ENCODE results near the gene TRNP1.
"Not testable (repeated sequence)": the region's sequence is repeated elsewhere in the genome, so short reads cannot be mapped to it uniquely, and the experiment has no call there.

TRNP1 gene

DNA sequence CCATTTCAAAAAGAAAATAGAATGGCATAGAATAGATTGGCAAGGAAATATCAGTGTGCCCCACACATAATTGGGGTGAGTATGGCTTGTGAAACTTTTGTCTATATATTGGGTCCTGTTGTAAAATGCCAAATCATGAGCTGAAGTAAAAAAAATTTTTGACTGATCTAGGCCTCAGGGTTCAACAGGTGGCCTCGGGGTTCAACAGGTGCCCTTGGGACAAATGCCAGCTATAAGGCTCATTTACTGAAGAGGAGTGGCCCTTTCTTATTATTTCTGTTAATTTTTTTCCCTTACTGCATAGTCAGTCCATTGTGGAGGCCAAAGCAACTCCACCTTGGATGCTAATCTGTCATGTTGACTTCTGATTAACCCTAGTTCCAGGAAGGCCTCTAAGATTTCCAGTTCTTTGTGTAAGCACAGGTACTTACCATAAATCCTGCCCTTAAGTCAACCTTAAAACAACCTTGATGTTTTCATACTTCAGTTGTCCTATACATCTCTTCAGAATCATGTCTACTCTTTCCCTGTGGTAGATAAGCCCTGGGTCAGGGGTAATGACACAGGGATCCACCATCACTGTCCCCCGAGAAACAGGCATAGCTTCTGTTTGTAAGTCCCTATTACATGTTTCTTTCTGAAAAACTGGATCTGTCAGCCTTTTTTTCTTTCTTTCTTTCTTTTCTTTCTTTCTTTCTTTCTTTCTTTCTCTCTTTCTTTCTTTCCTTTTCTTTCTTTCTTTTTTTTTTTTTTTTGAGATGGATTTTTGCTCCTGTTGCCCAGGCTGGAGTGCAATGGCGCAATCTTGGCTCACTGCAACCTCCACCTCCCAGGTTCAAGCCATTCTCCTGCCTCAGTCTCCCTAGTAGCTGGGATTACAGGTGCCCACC, 16.6 kb upstream of the TRNP1 start:
- DNase-seq = no peak

DNA sequence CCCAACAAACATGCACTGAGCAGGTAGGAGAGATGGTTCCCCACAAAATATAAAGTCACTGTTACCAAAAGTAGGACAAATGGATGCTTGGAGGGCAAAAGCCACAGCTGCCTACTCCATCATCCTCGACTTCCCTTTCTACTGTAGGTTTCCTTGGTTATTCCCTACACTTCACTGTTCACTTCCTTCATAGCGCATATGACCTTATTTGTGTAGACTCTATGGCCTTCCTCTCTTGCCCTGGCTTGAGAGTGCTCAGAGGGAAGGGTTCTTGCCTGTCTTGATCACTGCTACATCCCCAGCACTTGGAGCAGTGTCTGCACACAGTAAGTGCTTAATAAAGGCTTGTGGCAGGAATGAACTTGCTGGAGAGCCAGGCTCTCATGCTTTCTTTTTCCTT, 14.6 kb upstream of the TRNP1 start:
- no peak for DNase-seq

DNA sequence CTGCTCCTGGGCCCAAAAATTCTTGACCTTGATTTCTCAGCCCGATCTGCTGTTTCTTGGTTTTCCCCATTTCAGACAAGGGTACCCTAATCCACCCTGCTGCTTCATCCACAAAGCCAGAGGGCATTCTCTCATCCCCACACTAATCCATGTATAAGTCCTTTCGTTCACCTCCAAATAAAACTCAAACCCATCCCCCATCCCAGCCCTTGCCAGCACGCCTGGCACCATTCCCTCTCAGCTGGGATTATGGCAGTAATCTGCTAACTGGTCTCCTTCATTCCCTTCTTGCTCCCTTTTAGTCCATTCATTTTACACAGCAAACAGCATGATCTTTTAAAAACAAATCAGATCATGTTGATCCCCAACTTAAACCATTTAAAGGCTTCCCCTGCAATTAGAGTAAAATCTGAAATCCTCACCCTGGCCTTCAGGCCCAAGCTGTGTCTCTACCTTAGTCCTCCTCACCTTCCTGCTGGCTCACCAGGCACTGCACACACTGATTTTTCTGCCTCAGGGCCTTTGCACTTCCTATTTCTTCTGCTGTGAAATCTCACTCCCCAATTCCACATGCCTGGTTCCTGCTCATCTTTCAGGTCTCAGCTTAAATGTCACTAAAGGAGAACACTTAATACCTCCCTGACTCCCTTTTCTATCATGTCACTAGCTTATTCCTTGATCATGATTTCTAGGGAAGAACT, 12.2 kb upstream of the TRNP1 start:
- DNase-seq = no peak

- DNase-seq = no peak
Measured at GRCh38 chr1:26983863-26984262, 9.6 kb upstream of the TRNP1 start.

DNA sequence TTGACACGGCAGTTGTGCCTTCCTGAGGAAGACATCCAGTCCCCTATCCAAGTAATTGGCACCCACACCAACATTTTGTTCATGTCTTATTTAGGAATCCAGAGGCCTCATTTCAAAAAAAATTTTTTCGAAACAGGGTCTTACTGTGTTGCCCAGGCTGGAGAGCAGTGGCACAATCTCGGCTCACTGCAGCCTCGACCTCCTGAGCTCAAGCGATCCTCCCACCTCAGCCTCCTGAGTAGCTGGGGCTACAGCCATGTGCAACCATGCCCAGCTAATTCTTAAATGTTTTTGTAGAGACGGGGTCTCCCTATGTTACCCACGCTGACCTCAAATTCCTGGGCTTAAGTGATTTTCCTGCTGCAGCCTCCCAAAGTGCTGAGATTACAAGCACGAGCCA, 9.2 kb upstream of the TRNP1 start:
- no peak for DNase-seq

DNA sequence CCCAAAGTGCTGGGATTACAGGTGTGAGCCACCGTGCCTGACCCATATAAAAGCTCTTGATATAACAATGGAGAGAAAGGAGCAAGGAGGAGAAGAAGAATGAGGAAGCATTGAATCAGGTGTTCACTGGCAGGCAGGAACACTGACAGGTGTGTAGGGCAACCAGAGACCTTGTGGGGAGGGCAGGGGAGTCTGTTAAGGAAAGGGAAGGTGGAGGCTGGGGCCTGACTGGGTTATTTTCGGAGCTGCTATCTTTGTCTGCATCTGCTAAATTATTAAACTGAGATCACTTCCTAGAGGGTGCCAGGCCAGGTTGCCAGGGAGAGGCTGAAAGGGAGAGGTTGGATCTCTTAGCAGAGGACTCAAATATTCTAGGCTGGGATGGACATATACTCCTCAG, 6.8 kb upstream of the TRNP1 start:
- DNase-seq = no peak

GRCh38 chr1:26989403-26990109, 3.9 kb upstream of the TRNP1 start:
- DNase-seq = not testable (repeated sequence)

DNA sequence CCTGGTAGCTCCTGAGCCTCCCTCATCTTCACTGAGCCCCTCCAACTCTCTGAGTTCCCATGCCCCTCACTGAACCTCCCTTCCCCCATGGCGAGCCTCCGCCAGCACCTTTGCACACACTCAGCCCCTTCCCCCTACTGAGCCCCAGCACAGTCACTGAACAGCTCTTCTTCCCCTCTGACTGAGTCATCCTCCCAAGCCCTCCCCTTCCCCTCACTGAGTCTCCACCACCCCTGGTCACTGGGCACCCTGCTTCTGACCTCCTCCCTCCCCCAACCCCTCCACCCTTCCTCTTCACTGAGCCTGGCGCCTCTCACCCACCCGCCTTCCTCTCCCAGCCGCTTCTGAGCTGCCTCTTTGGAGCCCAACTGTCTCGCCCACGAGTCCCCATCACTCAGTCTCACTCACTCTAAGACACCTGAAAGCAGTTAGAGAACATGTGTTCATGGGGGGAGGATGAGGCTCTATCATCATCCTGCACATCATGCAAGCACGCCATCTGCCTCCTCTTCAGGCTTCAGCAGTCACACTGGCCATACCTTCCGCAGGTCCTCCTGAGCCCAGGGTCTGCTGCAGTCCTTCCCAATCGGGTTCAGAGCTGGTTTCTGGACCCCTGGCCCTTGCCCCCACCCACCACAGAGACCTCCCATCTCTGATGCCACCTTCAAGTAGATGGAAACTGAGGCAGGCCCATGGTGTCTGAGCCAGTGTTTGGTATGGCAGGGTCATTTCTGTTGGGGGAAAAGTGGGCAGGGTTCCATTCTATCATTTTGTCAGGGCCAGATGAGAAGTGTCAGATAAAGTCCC, 2.0 kb upstream of the TRNP1 start:
- DNase-seq = no peak

- DNase-seq = no peak
Measured at GRCh38 chr1:26994020-26994786, 711 bp downstream of the TRNP1 start.

GRCh38 chr1:26994787-26995517, 1.5 kb downstream of the TRNP1 start:
- no peak for DNase-seq

- no peak for DNase-seq
Measured at GRCh38 chr1:26996024-26996423, 2.5 kb downstream of the TRNP1 start.

GRCh38 chr1:26996665-26997064, 3.2 kb downstream of the TRNP1 start:
- no peak for DNase-seq

DNA sequence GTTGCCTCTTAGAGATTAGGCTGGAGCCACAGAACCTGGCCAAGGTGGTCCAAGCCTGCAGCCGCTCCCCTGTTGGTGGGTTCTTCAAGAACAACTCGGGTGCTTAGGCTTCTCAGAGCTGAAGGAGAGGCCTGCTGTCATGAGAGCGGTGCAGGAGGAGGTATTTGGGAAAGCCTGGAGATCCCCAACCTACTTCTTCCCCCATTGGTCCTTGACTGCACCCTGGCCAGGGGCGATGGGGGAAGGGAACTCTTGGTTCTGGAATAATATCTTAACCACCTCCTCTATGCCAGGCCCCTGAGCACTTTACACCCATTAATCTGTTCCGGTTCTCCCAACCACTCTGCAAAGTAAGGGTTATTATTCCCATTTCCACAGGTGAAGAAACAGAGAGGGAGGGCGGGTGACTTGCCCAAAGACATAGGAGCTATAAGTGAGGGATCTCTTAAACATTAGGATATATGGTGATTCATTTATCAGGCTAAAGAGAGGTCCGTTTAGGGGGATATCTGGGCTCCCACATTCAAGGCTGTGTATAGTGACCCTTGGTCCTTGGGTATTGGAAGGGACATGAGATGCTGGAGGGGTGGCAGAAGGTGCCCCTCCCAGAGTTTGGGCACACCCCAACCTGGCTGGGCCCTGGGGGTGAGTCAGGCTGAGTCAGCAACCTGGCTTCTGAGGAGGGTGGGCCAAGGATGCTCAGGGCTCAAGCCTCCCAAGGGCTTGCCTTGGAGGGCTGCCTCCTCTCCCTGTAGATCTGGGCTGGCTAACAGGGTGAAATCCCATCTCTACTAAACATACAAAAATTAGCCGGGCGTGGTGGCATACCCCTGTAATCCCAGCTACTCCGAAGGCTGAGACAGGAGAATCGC, 5.2 kb downstream of the TRNP1 start:
- DNase-seq = no peak

- DNase-seq = no peak
Measured at GRCh38 chr1:26999440-26999987, 6.0 kb downstream of the TRNP1 start.

DNA sequence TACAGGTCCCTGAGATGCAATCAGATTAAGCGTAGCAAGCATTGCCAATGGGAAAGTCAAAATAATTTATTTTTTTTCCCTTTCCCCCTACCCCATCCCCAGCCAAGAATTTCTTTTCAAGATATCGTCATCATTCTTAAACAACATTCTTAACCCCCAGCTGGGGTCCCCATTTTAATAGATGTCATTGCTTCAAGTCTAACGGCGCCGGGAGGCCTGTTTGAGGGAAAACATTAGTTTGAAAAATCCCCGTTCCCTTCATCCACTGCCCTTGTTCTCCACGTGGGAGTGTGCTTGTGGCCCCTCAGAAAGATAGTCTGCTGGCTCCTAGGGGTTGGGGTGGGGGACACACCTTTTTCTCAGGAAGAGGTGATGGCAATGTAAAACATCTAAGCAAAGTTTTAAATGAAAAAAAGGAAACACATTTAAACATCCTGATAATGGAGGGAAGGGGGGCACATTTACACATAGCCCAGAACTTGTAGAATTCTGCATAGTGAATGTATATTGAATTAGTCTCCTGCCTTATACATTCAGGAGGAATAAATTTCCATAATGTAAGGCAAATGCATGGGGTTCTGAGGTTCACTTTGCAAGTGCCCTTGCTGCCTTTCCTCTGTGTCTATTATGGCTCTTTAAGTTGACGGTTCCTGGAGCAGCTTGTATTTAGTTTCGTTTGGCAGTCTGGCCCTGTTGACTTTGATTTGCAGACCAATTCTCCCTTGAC, 6.8 kb downstream of the TRNP1 start:
- DNase-seq = no peak

- no peak for DNase-seq
Measured at GRCh38 chr1:27000817-27001460, 7.4 kb downstream of the TRNP1 start.

DNA sequence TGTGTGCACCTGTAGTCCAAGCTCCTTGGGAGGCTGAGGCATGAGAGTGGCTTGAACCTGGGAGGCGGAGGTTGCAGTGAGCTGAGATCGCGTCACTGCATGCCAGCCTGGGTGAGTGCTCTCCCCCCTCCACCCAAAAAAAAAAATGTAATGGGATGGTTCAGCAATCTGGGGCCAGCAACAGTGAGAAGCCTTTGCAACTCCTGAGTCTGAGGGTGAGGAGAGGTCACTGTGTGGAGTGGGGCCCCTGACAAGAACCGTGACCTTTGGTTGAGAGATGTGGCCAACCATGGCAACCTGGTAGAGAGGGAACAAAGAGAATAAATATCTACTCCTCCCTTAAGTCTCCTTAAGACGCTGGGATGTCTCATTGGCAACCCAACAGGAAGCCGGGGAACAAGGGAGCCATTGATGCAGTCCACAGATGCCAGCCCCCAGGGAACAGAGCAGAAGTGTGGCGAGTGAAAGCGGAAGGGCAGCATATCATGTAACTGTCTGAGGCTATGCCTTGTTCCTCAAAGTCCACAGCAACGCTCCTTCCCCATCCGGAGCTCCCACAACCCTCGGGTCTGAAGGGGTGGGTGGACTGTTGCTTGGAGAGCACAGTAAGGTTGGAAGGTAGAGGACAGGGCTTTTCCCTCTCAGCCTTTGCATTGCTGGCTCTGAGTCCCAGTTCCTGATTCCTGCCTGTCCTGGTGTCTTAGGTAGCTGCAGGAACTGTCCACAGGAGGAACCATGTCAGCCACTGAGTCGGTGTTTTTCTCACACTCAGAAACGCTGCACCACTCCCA, 8.3 kb downstream of the TRNP1 start:
- DNase-seq = no peak
